Colon (tissue), 2 donors: Measurements from ENCODE around the gene OR4E1.
"Not testable (repeated sequence)": the region's sequence is repeated elsewhere in the genome, so short reads cannot be mapped to it uniquely, and the experiment has no call there.

ENCODE experiments used
- FAIRE-seq: peaks from 2 replicates; lab custom pipeline; 2012; peaks lifted over from hg19 to GRCh38; lab: Jason Lieb, UNC
- donor health status: control.
- donor health status: control.

The OR4E1 gene

DNA sequence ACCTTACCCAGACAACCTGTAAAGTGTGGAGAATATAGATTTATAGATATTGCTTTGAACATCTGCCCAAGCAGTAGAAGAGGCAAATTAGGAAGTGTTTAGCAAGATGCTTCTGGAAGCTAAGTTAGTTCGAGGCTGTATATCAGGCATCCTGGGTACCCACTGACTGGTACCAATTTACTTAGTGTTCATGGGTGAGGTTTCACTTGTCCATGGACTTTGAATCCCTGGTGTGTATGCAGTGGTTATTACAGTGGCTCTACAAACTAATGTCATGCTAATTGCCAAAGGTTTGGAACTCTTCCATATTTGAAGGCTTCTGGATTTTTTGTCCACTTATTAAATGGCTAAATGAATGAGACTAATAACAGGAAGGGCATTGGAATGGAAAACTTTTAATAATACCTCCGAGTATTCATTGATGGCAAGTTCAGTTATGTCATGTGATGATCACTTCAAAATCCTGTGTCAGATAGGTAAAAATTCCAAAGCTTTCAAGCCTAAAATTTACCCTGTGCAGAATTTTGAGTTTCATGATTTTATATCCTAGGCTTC is 20.2 kb downstream of the OR4E1 start, which contains the start of gene OR4E2:
OR4E2 (plus strand) TSS at position 505 of the 555 bp plus-strand sequence. CDS start 11,248 bp downstream, outside the sequence.
- FAIRE-seq: no peak

DNA sequence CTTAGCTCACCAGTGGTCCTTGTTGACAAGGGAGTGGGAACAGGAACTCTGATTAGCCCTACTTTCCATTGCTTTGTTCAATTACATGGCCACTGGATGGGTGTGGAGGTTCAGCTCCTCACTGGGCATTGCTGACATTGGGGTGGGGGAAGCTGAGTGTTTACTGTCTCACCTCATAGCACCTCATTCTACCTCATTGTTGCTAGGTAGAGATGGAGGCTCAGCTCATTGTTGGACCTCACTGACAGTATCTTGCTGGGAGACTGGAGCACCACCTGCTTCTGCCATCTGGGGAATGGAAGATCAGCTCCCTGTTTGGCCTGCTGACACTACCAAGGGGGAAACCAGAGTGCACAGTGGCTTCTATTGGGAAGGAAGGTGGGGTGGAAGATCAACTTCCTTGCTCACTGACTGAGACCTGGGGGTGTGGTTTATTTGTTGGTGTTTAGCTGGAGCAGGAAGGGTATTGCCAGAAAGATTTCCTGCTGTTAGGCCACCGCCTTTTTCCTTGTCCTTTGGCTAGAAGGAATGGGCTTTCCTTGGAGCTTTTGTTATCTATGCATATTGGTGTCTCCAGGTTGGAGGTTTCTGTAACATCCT is 21.3 kb downstream of the OR4E1 start:
- no peak for FAIRE-seq

DNA sequence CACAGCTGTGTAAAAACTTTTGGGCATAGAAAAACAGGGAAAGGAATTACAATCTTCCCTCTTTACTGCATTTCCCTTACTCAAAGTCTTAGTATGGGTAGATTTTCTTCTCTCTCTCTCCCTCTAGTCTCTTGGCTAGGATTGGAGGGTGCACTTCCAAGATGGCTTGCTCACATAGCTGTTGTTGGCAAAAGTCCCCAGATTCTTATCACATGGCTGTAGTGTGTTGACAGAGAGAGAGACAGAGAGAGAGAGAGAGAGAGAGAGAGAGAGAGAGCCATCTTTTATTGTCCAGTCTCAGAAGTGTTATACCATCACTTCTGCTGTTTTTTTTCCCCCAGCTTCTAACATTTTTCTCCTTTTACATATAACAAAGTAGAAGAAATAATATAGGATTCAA is 26.2 kb downstream of the OR4E1 start:
- no peak for FAIRE-seq

DNA sequence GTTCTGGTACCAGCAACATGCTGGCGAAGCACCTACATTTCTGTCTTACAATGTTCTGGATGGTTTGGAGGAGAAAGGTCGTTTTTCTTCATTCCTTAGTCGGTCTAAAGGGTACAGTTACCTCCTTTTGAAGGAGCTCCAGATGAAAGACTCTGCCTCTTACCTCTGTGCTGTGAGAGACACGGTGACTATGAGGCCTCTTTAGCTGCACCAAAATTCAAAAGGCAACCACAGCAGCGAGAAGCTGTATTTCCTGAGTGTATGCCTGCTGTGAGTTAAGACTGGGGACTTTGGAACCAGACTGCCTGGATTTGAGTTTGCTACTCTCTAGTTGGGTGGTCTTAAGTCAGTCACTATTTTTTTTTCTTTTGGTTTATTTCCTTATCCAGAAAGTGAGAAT is 30.2 kb downstream of the OR4E1 start:
- FAIRE-seq: no peak

DNA sequence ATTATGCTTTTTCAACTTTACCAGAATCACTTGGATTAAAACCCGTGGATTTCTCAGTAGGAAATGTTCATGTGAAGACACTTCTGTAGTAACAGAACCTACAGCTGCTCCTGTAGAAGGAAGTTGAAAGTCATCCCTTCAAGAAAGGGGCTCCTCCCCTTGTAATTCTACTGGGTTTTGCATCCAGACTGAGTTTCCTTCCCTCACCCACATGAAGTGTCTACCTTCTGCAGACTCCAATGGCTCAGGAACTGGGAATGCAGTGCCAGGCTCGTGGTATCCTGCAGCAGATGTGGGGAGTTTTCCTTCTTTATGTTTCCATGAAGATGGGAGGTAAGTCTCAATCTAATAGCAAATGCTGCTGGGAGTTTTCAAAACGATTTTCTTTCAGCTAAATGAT is 30.9 kb downstream of the OR4E1 start:
- no peak for FAIRE-seq

DNA sequence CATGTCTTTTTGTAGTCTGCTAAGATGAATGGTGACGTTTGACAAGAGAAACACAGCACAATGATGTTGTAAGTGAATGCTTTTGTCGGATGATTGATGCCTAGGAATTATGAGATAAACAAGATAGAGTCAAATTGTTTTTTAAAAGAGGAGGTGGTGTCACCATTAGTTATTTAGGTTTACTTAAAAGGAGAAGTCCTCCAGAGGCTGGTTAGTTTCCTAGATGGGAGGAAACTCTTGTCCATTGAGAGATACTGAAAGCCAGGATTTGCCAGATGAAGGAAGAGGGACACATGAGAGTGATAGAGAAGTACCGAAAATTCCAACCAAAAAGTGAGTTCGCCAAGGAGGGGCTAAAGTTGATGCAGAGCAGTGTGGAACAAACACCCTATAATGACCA is 38.8 kb downstream of the OR4E1 start, which contains the start of gene OR10G2:
OR10G2 (minus strand) TSS at position 101 of the 400 bp plus-strand sequence; CDS start at position 3, 98 bp downstream.
- FAIRE-seq: no peak

DNA sequence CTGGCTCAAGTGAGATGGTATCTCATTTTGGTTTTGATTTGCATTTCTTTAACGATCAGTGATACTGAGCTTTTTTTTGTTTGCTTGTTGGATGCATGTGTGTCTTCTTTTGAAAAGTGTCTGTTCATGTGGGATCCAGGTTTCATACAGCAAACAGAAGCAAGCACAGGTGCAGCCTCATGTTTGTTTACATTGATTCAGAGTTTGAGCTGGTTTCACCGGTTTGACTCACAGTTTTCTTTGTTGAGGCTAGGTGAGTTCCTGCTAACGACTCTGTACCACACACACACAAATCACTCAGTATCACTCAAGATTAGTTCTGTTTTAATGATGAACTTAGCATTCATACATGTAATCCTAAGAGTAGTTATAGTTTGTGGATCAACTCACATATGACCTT is 42.5 kb downstream of the OR4E1 start:
- FAIRE-seq: no peak

DNA sequence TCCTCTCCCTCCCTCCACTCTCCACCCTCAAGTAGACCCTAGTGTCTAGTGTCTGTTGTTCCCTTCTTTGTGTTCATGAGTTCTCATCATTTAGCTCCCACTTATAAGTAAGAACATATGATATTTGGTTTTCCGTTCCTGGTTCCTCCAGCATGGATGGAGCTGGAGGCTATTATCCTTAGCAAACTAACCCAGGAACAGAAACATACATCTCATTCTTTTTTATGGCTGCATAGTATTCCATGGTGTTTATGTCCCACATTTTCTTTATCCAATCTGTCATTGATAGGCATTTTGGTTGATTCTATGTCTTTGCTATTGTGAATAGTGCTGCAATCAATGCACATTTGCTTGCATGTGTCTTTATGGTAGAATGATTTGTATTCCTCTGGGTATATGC is 43.1 kb downstream of the OR4E1 start:
- not testable (repeated sequence) for FAIRE-seq

DNA sequence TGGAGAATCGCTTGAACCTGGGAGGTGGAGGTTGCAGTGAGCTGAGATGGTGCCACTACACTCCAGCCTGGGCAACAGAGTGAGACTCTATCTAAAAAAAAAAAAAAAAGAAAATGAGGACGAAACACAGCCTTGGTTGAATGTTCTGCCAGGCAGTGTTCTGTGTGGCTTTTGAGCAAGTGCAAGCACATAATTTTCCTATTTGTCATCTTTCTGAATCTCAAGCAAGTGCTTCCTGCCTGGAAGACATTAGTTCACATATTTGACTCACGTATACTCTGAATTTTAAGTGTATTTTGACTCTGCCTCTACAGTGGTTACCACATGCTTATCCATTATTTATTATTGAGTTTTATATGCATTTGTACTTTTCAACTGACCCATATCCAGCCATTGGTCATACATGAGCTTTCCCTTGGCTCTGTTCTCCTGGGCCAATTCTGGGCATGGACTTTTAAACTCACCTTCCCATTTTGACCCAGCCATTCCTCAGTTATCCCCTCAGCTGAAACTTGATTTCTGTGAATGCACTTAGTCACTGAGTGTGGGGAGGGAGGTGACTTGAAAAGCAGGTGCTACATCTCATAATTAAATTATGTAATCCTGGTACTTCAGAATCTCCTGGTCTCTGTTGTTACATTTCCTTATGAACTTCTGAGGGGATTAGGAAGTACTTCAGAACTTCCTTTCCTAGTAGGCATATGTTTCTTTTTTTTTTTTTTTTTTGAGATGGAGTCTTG is 47.0 kb downstream of the OR4E1 start:
- FAIRE-seq: no peak
